ENCODE results near the gene KY.

KY gene

DNA sequence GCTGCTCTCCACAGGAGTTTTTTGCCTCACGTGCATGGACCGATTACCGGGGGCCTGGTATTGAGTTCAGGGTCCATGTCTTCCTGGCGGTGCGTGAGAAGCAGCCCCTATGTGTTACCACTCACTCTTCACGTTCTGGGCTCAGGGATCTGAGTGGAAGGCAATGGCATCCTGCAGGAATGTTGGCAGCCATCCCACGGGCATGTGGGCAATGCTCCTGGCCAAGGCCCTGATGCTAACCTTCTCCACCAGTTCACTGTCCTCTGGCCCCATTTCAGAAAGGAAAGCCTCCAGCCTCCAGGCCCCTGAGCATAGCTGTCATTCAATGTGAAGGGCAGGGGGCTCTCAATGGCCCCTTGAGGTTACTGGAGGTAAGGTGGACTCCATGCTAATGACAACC is 43.0 kb upstream of the KY start:
- Histone ChIP-seq H3K4me3 (ENCODE audit: insufficient read depth in 1 of 2, low read depth in 1 of 2, low read length in 2 of 2) (peak overlapping the region in 1 of 2 experiments; percentile 21), H2BK15ac (ENCODE audit: low read depth, poor library complexity, severe bottlenecking) (no peak overlapping the region), H3K27me3 (ENCODE audit: control insufficient read depth in 1 of 2, insufficient read depth in 1 of 2, low read length in 2 of 2) (no peaks in the 10 kb centered on the region), H3K4me2 (ENCODE audit: low read length, poor library complexity, severe bottlenecking) (no peak overlapping the region), H2AK5ac (ENCODE audit: low read length, severe bottlenecking) (no peak overlapping the region), H3K14ac (ENCODE audit: low read length in 2 of 2) (no peak overlapping the region), H3K27ac (ENCODE audit: low read length, poor library complexity, severe bottlenecking) (no peak overlapping the region), H3K79me1 (replicated peaks; ENCODE audit: low read length, poor library complexity, severe bottlenecking) (no peaks in the 10 kb centered on the region), H3K9ac (ENCODE audit: low read length) (no peak overlapping the region), H4K8ac (ENCODE audit: low read length) (no peak overlapping the region), H3K4me1 (ENCODE audit: control insufficient read depth, insufficient read depth, low read depth, low read length) (no peaks in the 10 kb centered on the region), H2AFZ (ENCODE audit: low read depth, low read length) (no peak overlapping the region), H2BK5ac (ENCODE audit: low read depth, low read length, poor library complexity, severe bottlenecking) (no peak overlapping the region), H3K4ac (ENCODE audit: low read depth in 1 of 2, low read length in 2 of 2) (no peak overlapping the region), H3K9me3 (ENCODE audit: control insufficient read depth, low read length) (no peaks in the 10 kb centered on the region), H2BK120ac (ENCODE audit: low read depth, low read length) (no peak overlapping the region), H3K36me3 (ENCODE audit: control insufficient read depth in 1 of 2, insufficient read depth in 2 of 2, low read depth in 1 of 2, low read length in 2 of 2) (no peaks in the 10 kb centered on the region), H4K91ac (ENCODE audit: low read length) (no peak overlapping the region), H3K18ac (ENCODE audit: low read depth in 1 of 2, low read length in 2 of 2) (no peak overlapping the region), H2BK12ac (ENCODE audit: low read length in 2 of 2) (no peak overlapping the region), H3K23ac (ENCODE audit: low read length in 2 of 2) (no peak overlapping the region)
- no peak for DNase-seq
- WGBS: 89% methylated on average over 7 of the region's 7 CpGs

- 82% methylated on average over 4 of the region's 4 CpGs for WGBS
- Histone ChIP-seq H3K36me3 (ENCODE audit: control insufficient read depth in 1 of 2, insufficient read depth in 2 of 2, low read depth in 1 of 2, low read length in 2 of 2) (no peaks in the 10 kb centered on the region), H2BK15ac (ENCODE audit: low read depth, poor library complexity, severe bottlenecking) (no peak overlapping the region), H3K4me1 (ENCODE audit: control insufficient read depth, insufficient read depth, low read depth, low read length) (no peaks in the 10 kb centered on the region), H3K79me1 (replicated peaks; ENCODE audit: low read length, poor library complexity, severe bottlenecking) (no peaks in the 10 kb centered on the region), H3K27ac (ENCODE audit: low read length, poor library complexity, severe bottlenecking) (no peak overlapping the region), H2BK12ac (ENCODE audit: low read length in 2 of 2) (no peak overlapping the region), H4K91ac (ENCODE audit: low read length) (no peak overlapping the region), H3K4ac (ENCODE audit: low read depth in 1 of 2, low read length in 2 of 2) (no peak overlapping the region), H4K8ac (ENCODE audit: low read length) (no peak overlapping the region), H3K9ac (ENCODE audit: low read length) (no peak overlapping the region), H2AK5ac (ENCODE audit: low read length, severe bottlenecking) (no peak overlapping the region), H3K18ac (ENCODE audit: low read depth in 1 of 2, low read length in 2 of 2) (no peak overlapping the region), H3K27me3 (ENCODE audit: control insufficient read depth in 1 of 2, insufficient read depth in 1 of 2, low read length in 2 of 2) (no peaks in the 10 kb centered on the region), H3K14ac (ENCODE audit: low read length in 2 of 2) (no peak overlapping the region), H3K4me2 (ENCODE audit: low read length, poor library complexity, severe bottlenecking) (no peak overlapping the region), H2BK5ac (ENCODE audit: low read depth, low read length, poor library complexity, severe bottlenecking) (no peak overlapping the region), H3K4me3 (ENCODE audit: insufficient read depth in 1 of 2, low read depth in 1 of 2, low read length in 2 of 2) (no peak overlapping the region), H2BK120ac (ENCODE audit: low read depth, low read length) (no peak overlapping the region), H3K9me3 (ENCODE audit: control insufficient read depth, low read length) (no peaks in the 10 kb centered on the region), H2AFZ (ENCODE audit: low read depth, low read length) (no peak overlapping the region), H3K23ac (ENCODE audit: low read length in 2 of 2) (no peak overlapping the region)
- DNase-seq: no peak
Measured at GRCh38 chr3:134693226-134693625, 42.4 kb upstream of the KY start.

DNA sequence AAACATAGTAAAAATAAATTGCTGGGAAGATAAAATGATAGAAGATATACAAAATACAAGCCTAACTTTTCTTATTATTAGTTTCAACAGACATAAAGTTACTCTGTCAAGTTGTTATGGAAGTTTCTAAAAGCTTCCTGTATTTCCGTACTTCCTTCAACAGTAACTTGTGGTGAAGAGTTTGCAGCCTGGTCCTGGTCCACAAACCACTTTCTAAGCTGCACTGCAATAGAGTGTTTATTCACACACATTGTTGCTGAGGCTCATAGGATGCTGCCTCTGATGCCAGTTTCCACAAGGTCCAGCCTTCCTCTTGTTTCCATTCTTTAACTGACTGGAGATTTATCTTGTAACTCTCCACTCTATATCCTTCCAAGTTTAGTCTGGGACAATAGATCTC is 39.4 kb upstream of the KY start:
- no peaks in the 10 kb centered on the region for H3K79me1 ChIP-seq (replicated peaks; ENCODE audit: low read length, poor library complexity, severe bottlenecking)
- H2BK5ac ChIP-seq (ENCODE audit: low read depth, low read length, poor library complexity, severe bottlenecking): no peak overlapping the region
- H4K8ac ChIP-seq (ENCODE audit: low read length): no peak overlapping the region
- H3K4me1 ChIP-seq (ENCODE audit: control insufficient read depth, insufficient read depth, low read depth, low read length): no peaks in the 10 kb centered on the region
- no peaks in the 10 kb centered on the region for H3K36me3 ChIP-seq (ENCODE audit: control insufficient read depth in 1 of 2, insufficient read depth in 2 of 2, low read depth in 1 of 2, low read length in 2 of 2)
- H2BK12ac ChIP-seq (ENCODE audit: low read length in 2 of 2): no peak overlapping the region
- H2BK120ac ChIP-seq (ENCODE audit: low read depth, low read length): no peak overlapping the region
- no peaks in the 10 kb centered on the region for H3K9me3 ChIP-seq (ENCODE audit: control insufficient read depth, low read length)
- H3K4me3 ChIP-seq (ENCODE audit: insufficient read depth in 1 of 2, low read depth in 1 of 2, low read length in 2 of 2): no peak overlapping the region
- no peak overlapping the region for H3K9ac ChIP-seq (ENCODE audit: low read length)
- no peak overlapping the region for H4K91ac ChIP-seq (ENCODE audit: low read length)
- no peak overlapping the region for H2AK5ac ChIP-seq (ENCODE audit: low read length, severe bottlenecking)
- 43% methylated on average over 1 of the region's 1 CpG for WGBS
- H3K18ac ChIP-seq (ENCODE audit: low read depth in 1 of 2, low read length in 2 of 2): no peak overlapping the region
- no peak overlapping the region for H3K27ac ChIP-seq (ENCODE audit: low read length, poor library complexity, severe bottlenecking)
- H3K27me3 ChIP-seq (ENCODE audit: control insufficient read depth in 1 of 2, insufficient read depth in 1 of 2, low read length in 2 of 2): no peaks in the 10 kb centered on the region
- H2AFZ ChIP-seq (ENCODE audit: low read depth, low read length): no peak overlapping the region
- no peak overlapping the region for H3K4ac ChIP-seq (ENCODE audit: low read depth in 1 of 2, low read length in 2 of 2)
- H3K4me2 ChIP-seq (ENCODE audit: low read length, poor library complexity, severe bottlenecking): no peak overlapping the region
- DNase-seq: no peak
- H2BK15ac ChIP-seq (ENCODE audit: low read depth, poor library complexity, severe bottlenecking): no peak overlapping the region
- H3K14ac ChIP-seq (ENCODE audit: low read length in 2 of 2): no peak overlapping the region
- H3K23ac ChIP-seq (ENCODE audit: low read length in 2 of 2): no peak overlapping the region

- Histone ChIP-seq H2AFZ (ENCODE audit: low read depth, low read length) (no peak overlapping the region), H2AK5ac (ENCODE audit: low read length, severe bottlenecking) (no peak overlapping the region), H2BK5ac (ENCODE audit: low read depth, low read length, poor library complexity, severe bottlenecking) (no peak overlapping the region), H2BK120ac (ENCODE audit: low read depth, low read length) (no peak overlapping the region), H3K9me3 (ENCODE audit: control insufficient read depth, low read length) (no peaks in the 10 kb centered on the region), H3K27me3 (ENCODE audit: control insufficient read depth in 1 of 2, insufficient read depth in 1 of 2, low read length in 2 of 2) (no peaks in the 10 kb centered on the region), H3K14ac (ENCODE audit: low read length in 2 of 2) (no peak overlapping the region), H3K18ac (ENCODE audit: low read depth in 1 of 2, low read length in 2 of 2) (no peak overlapping the region), H3K9ac (ENCODE audit: low read length) (no peak overlapping the region), H4K91ac (ENCODE audit: low read length) (no peak overlapping the region), H3K4ac (ENCODE audit: low read depth in 1 of 2, low read length in 2 of 2) (no peak overlapping the region), H4K8ac (ENCODE audit: low read length) (no peak overlapping the region), H3K27ac (ENCODE audit: low read length, poor library complexity, severe bottlenecking) (no peak overlapping the region), H2BK12ac (ENCODE audit: low read length in 2 of 2) (no peak overlapping the region), H3K79me1 (replicated peaks; ENCODE audit: low read length, poor library complexity, severe bottlenecking) (no peaks in the 10 kb centered on the region), H2BK15ac (ENCODE audit: low read depth, poor library complexity, severe bottlenecking) (no peak overlapping the region), H3K23ac (ENCODE audit: low read length in 2 of 2) (no peak overlapping the region), H3K36me3 (ENCODE audit: control insufficient read depth in 1 of 2, insufficient read depth in 2 of 2, low read depth in 1 of 2, low read length in 2 of 2) (no peaks in the 10 kb centered on the region), H3K4me3 (ENCODE audit: insufficient read depth in 1 of 2, low read depth in 1 of 2, low read length in 2 of 2) (no peak overlapping the region), H3K4me2 (ENCODE audit: low read length, poor library complexity, severe bottlenecking) (no peak overlapping the region), H3K4me1 (ENCODE audit: control insufficient read depth, insufficient read depth, low read depth, low read length) (no peaks in the 10 kb centered on the region)
- WGBS: no CpG with 5 or more reads among the region's 2 CpGs
- no peak for DNase-seq
Measured at GRCh38 chr3:134687642-134688041, 36.8 kb upstream of the KY start.
